Keratinocyte (primary cell): Measurements from ENCODE around the gene CDHR3.

ENCODE experiments used
- CTCF ChIP-seq, 3 experiments: IDR thresholded peaks in 1 of 3; conservative IDR thresholded peaks in 1 of 3; optimal IDR thresholded peaks in 1 of 3; 2 replicates in 2 of 3; 3 replicates in 1 of 3; pipeline versions ENCODE3 to v1.5.1; 2011; ENCODE audit warnings: low read length in 3 of 3, mild to moderate bottlenecking in 3 of 3, moderate library complexity in 2 of 3, control low read depth in 1 of 3, inconsistent platforms in 1 of 3; ENCODE audit not compliant: insufficient read depth in 2 of 3; ENCODE audit errors: extremely low read depth in 1 of 3
- EZH2 ChIP-seq: IDR thresholded peaks from one replicate; pipeline ENCODE4 v1.6.1; 2012; ENCODE audit warnings: inconsistent platforms, mild to moderate bottlenecking, low read length, moderate library complexity

DNA sequence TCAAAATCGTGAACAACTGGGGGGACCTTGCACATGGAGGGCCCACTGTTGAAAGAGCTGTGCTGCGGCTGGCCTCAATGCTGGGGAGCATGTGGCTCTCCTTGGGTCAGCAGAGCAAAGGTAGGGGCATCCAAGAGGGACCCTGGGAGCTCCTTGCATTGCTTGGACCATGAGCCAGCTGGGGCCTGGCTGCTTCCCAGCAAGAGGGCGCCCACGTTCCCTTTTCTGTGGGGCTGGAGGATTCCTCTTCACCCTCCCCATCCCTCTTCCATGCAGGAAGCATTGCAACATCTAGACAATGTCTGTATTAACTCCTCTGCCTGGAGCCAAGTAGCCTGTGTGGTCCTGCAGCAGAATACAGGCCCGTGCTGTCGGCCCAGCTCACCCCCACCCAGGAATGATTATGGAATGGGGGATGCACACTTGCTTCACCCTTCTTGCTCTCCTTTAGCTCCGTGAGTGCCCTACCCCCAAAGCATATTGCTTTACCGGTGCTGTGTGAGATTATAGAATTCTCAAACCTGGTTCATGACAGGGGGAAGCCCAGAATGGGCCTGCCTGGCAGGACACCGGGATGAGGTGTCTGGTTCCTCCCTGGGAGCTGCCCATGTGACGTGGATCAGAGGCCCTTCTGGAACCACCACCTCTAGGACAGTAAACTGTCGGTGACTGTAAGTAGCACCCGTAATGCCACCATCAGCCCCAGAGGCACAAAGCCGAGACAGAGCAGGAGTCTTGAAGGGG is 87.1 kb downstream of the CDHR3 start:
- TF ChIP-seq CTCF (optimal IDR thresholded peaks at IDR 0.05 in 1 of 3, IDR thresholded peaks at IDR 0.05 in 1 of 3, conservative IDR thresholded peaks at IDR 0.05 in 1 of 3; ENCODE audit: extremely low read depth in 1 of 3, insufficient read depth in 2 of 3, low read length in 3 of 3) (peak in 2 of 3 experiments; percentile 58 to 75), EZH2 (no peak)
